NCI-H2081 (cell line): ENCODE data around the gene HCAR3.
"Not testable (repeated sequence)": the region's sequence is repeated elsewhere in the genome, so short reads cannot be mapped to it uniquely, and the experiment has no call there.

Source experiments
- DNase-seq, 2 experiments: peaks; one replicate each; lab custom pipeline; 2025; lab: John Stamatoyannopoulos, UW

The HCAR3 gene

GRCh38 chr12:122716658-122717057, at the start of gene HCAR3:
HCAR3 (minus strand) TSS chr12:122716811; CDS start chr12:122716737, 74 bp downstream.
- DNase-seq, result not testable (repeated sequence)

- no peak for DNase-seq
These were observed 41.0 kb upstream of the HCAR3 start for GRCh38 chr12:122757568-122757967.

GRCh38 chr12:122754790-122755189, 38.2 kb upstream of the HCAR3 start:
- no peak for DNase-seq

- DNase-seq, result no peak
These were observed 36.7 kb upstream of the HCAR3 start for GRCh38 chr12:122753319-122753650.

- peak; percentile 97 to 98 for DNase-seq
These were observed 36.1 kb upstream of the HCAR3 start, which contains the start of gene DENR for GRCh38 chr12:122752464-122753318. DENR (plus strand) TSS chr12:122752824; CDS start chr12:122753702, 878 bp downstream.

- not testable (repeated sequence) for DNase-seq
These were observed 34.3 kb upstream of the HCAR3 start for GRCh38 chr12:122750781-122751515.

- DNase-seq, result no peak
These were observed 33.1 kb upstream of the HCAR3 start for GRCh38 chr12:122749569-122750332.

GRCh38 chr12:122747224-122748135, 30.9 kb upstream of the HCAR3 start:
- DNase-seq, result no peak

GRCh38 chr12:122743895-122744525, 27.4 kb upstream of the HCAR3 start:
- no peak for DNase-seq

GRCh38 chr12:122740351-122740750, 23.7 kb upstream of the HCAR3 start:
- no peak for DNase-seq

GRCh38 chr12:122738571-122738970, 22.0 kb upstream of the HCAR3 start:
- no peak for DNase-seq

- no peak for DNase-seq
These were observed 16.0 kb upstream of the HCAR3 start for GRCh38 chr12:122732611-122733010.

GRCh38 chr12:122732170-122732569, 15.6 kb upstream of the HCAR3 start:
- no peak for DNase-seq

- DNase-seq, result peak; percentile 48 to 66
These were observed 13.8 kb upstream of the HCAR3 start, which contains the start of gene HCAR1 for GRCh38 chr12:122730215-122731014. HCAR1 (minus strand) TSS chr12:122730844; CDS start chr12:122730339, 505 bp downstream.

GRCh38 chr12:122729583-122730214, 13.1 kb upstream of the HCAR3 start:
- peak in 1 of 2 experiments; percentile 38 for DNase-seq

GRCh38 chr12:122726080-122726558, 9.5 kb upstream of the HCAR3 start:
- DNase-seq, result no peak

- DNase-seq, result no peak
These were observed 9.0 kb upstream of the HCAR3 start for GRCh38 chr12:122725452-122726079.

- no peak for DNase-seq
These were observed 8.1 kb upstream of the HCAR3 start for GRCh38 chr12:122724641-122725243.
